Endothelial cell of umbilical vein (primary cell): Measurements from ENCODE around the gene HACE1. TPM values are rescaled to one million over a fixed set of nuclear protein-coding genes. Genes with fewer than 3 reads are reported as not detected.
A peak's percentile ranks its signal among the peaks of the same experiment; 100 is the strongest.

Experiments
- BruUV-seq: library from RNA; stranded (reverse); fragments of 400-500 nt; replicated peaks from 2 replicates; lab custom pipeline; 2021; lab: Mats Ljungman, UMichigan
- CTCF ChIA-PET: fragments of 300-600, 350-600 bp; sonication (Branson Sonifier 250); formaldehyde crosslinking; loops from one replicate; lab custom pipeline; 2021; ENCODE audit warnings: antibody characterized with exemption, inconsistent platforms; lab: Charles Lee
- POLR2A ChIA-PET: fragments of 300-600, 350-600 bp; sonication (Branson Sonifier 250); formaldehyde crosslinking; loops from one replicate; lab custom pipeline; 2021; ENCODE audit warnings: antibody characterized with exemption, inconsistent platforms; lab: Charles Lee
- DNase-seq: peaks from one replicate; pipeline ENCODE4 v3.0.0-alpha.2; 2011; ENCODE audit warnings: low read depth, low spot score
- FAIRE-seq: peaks from 2 replicates; lab custom pipeline; 2011; peaks lifted over from hg19 to GRCh38; lab: Jason Lieb, UNC
- H2AFZ ChIP-seq: 2 replicates; pipeline ENCODE4 v1.6.0; 2012; ENCODE audit warnings: low read depth, low read length, control low read depth, inconsistent platforms
- H3K27ac ChIP-seq: 2 replicates; pipeline ENCODE4 v1.5.1; 2011; ENCODE audit warnings: low read depth, mild to moderate bottlenecking, control low read depth, low read length, moderate library complexity; ENCODE audit not compliant: insufficient read depth
- H3K27me3 ChIP-seq, 2 experiments: 2 replicates each; pipeline versions ENCODE4 v1.6.0 to v1.6.1; 2011; ENCODE audit warnings: low read length in 2 of 2, mixed read lengths in 1 of 2; ENCODE audit not compliant: control insufficient read depth in 2 of 2, insufficient read depth in 2 of 2
- H3K36me3 ChIP-seq, 2 experiments: 2 replicates in 1 of 2; 3 replicates in 1 of 2; pipeline ENCODE4 v1.5.1; 2011; ENCODE audit warnings: low read length in 2 of 2, mild to moderate bottlenecking in 1 of 2, moderate library complexity in 1 of 2; ENCODE audit not compliant: control insufficient read depth in 2 of 2, insufficient read depth in 2 of 2; ENCODE audit errors: extremely low read depth in 1 of 2
- H3K4me1 ChIP-seq: 3 replicates; pipeline ENCODE4 v1.5.1; 2011; ENCODE audit warnings: mild to moderate bottlenecking, low read length; ENCODE audit not compliant: control insufficient read depth, insufficient read depth; ENCODE audit errors: extremely low read depth
- H3K4me2 ChIP-seq: 2 replicates; pipeline ENCODE4 v1.6.1; 2011; ENCODE audit warnings: low read length, control low read depth, mixed read lengths; ENCODE audit not compliant: insufficient read depth
- H3K4me3 ChIP-seq, 3 experiments: fragments of 200-600 bp in 1 of 3; sonication (generic), shearing (Covaris generic) in 1 of 3; replicated peaks in 1 of 3; 2 replicates each; pipeline ENCODE4 v1.5.1; 2011 to 2016; ENCODE audit warnings: control low read depth in 3 of 3, low read length in 3 of 3, mild to moderate bottlenecking in 2 of 3, inconsistent platforms in 1 of 3, low read depth in 1 of 3, moderate library complexity in 1 of 3; ENCODE audit not compliant: insufficient read depth in 1 of 3
- H3K79me2 ChIP-seq: 2 replicates; pipeline ENCODE4 v1.6.0; 2012; ENCODE audit warnings: low read length, inconsistent platforms; ENCODE audit not compliant: control insufficient read depth, insufficient read depth
- H3K9ac ChIP-seq: replicated peaks from 2 replicates; pipeline ENCODE3; 2011; ENCODE audit warnings: low read length, control low read depth; ENCODE audit not compliant: insufficient read depth; ENCODE audit errors: extremely low read depth
- H3K9me1 ChIP-seq: replicated peaks from 3 replicates; pipeline ENCODE4 v1.6.0; 2011; ENCODE audit warnings: mild to moderate bottlenecking, low read length; ENCODE audit not compliant: control insufficient read depth, insufficient read depth; ENCODE audit errors: extremely low read depth
- H3K9me3 ChIP-seq: replicated peaks from 2 replicates; pipeline ENCODE4 v1.5.1; 2012; ENCODE audit warnings: low read length, inconsistent platforms; ENCODE audit not compliant: control insufficient read depth, insufficient read depth
- H4K20me1 ChIP-seq: replicated peaks from 2 replicates; pipeline ENCODE3; 2011; ENCODE audit warnings: mild to moderate bottlenecking, low read length; ENCODE audit not compliant: control insufficient read depth, insufficient read depth; ENCODE audit errors: extremely low read depth
- EZH2 ChIP-seq: IDR thresholded peaks from 2 replicates; pipeline ENCODE4 v1.6.1; 2012; ENCODE audit warnings: borderline replicate concordance, low read depth, mild to moderate bottlenecking, moderate library complexity, low read length, inconsistent platforms; ENCODE audit not compliant: severe bottlenecking
- FOS ChIP-seq: IDR thresholded peaks from 2 replicates; pipeline ENCODE4 v1.6.1; 2011; ENCODE audit warnings: mild to moderate bottlenecking, low read length, moderate library complexity, borderline replicate concordance; ENCODE audit not compliant: insufficient read depth
- GATA2 ChIP-seq: IDR thresholded peaks from 2 replicates; pipeline ENCODE4 v1.7.0; 2011; ENCODE audit warnings: low read depth, mild to moderate bottlenecking, moderate library complexity, mixed read lengths, low read length; ENCODE audit not compliant: insufficient read length, insufficient read depth
- JUN ChIP-seq: IDR thresholded peaks from 2 replicates; pipeline ENCODE4 v1.6.1; 2011; ENCODE audit warnings: borderline replicate concordance, low read depth; ENCODE audit not compliant: insufficient read length, insufficient read depth
- MYC ChIP-seq: IDR thresholded peaks from one replicate; pipeline ENCODE4 v1.6.1; 2011; ENCODE audit warnings: mild to moderate bottlenecking, low read depth, low read length
- POLR2A ChIP-seq: IDR thresholded peaks from 2 replicates; pipeline ENCODE4 v1.6.1; 2012; ENCODE audit warnings: low read depth, mild to moderate bottlenecking, control low read depth, low read length
- POLR2AphosphoS5 ChIP-seq: IDR thresholded peaks from 2 replicates; pipeline ENCODE4 v1.6.1; 2012; ENCODE audit warnings: low read depth, mild to moderate bottlenecking, control low read depth, low read length, moderate library complexity; ENCODE audit not compliant: insufficient read depth
- dilution Hi-C: fragments of 300-500 bp; cut with MboI; formaldehyde crosslinking; loops from one replicate; pipeline ENCODE4 v1.15.0; 2019; ENCODE audit warnings: low sequenced_read_pairs; ENCODE audit not compliant: extremely low pct_ligation_motif_present
- intact Hi-C: fragments of 100-400 bp; cut with micrococcal nuclease; formaldehyde crosslinking; loops from one replicate; pipeline ENCODE4 v1.10.0; 2022
- polyA plus RNA-seq, 4 experiments: library from polyadenylated mRNA; depleted of rRNA in 3 of 4; stranded (reverse) in 3 of 4; unstranded in 1 of 4; fragments of >200 nt; gene quantifications; 2 replicates each; pipeline versions ENCODE4 v1.2.1 to v1.2.3, GENCODE V29; 2011 to 2012; ENCODE audit warnings: missing spikeins in 1 of 4
- total RNA-seq: library from RNA; stranded (reverse); gene quantifications from 2 replicates; pipeline ENCODE4 v1.2.3, GENCODE V29; 2021
- TF ChIP-seq, protein P1 (sequence below), 2 donors: IDR thresholded peaks; 1 replicate in 1 of 2; 2 replicates in 1 of 2; pipeline ENCODE4 v1.5.1; 2011; ENCODE audit warnings: low read length in 2 of 2, mild to moderate bottlenecking in 2 of 2, moderate library complexity in 2 of 2, control low read depth in 1 of 2, inconsistent platforms in 1 of 2, low read depth in 1 of 2; ENCODE audit not compliant: insufficient read depth in 1 of 2; ENCODE audit errors: extremely low read depth in 1 of 2
- TF ChIP-seq, protein P2 (sequence below): IDR thresholded peaks from 2 replicates; pipeline ENCODE4 v1.6.1; 2011; ENCODE audit not compliant: insufficient read depth, insufficient read length

The HACE1 gene
- total and polyA plus RNA-seq, 2 donors (not counting 3 experiments of a cell fraction or from before 2014, with no cell fraction given) = 4.9 to 14.8 TPM

DNA sequence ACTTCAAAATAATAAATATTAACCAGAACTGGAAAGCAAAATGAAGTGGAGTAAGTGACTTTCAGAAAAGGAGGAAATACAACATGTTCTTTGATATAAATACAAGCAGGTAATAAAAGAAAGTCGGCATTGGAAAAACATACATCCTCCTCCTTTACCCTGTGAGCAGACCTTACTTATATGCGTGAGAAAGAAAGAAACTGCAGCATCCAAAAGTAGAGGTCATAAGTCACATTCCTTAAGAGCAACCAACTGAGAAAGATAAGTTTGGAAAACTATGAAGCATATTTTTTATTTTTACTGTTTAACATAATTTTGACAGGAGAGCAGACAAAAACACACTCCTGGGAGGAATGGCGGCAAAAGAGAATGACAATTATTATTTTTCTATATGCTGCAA is 155.5 kb downstream of the HACE1 start:
- Histone ChIP-seq H3K4me1 (peaks cover 48% of the 10 kb centered on the region), H3K4me2 (peak overlapping the region; percentile 84), H3K4me3 (no peak overlapping the region), H3K9ac (peak overlapping the region; percentile 70), H2AFZ (no peak overlapping the region), H3K36me3 (no peaks in the 10 kb centered on the region), H4K20me1 (no peaks in the 10 kb centered on the region), H3K79me2 (no peaks in the 10 kb centered on the region), H3K9me1 (no peaks in the 10 kb centered on the region), H3K9me3 (no peaks in the 10 kb centered on the region), H3K27me3 (no peaks in the 10 kb centered on the region), H3K27ac (peak overlapping the region; percentile 99)
- ChIA-PET CTCF (interaction anchor here (0.7 to 1.6 kb wide), 4 partner anchors 10 to 65 kb away, joined by 3 to 16 read pairs (median 4); no protein-coding TSS in a partner anchor), POLR2A (no interaction called here)
- FAIRE-seq (no peak), DNase-seq (peak; percentile 46)
- dilution Hi-C loops (no loop called here), intact Hi-C loops (loop anchor here (10.0 kb wide), 1 partner anchor 151 kb away; the partner anchor contains the start of gene HACE1)
- TF ChIP-seq, protein P1, sequence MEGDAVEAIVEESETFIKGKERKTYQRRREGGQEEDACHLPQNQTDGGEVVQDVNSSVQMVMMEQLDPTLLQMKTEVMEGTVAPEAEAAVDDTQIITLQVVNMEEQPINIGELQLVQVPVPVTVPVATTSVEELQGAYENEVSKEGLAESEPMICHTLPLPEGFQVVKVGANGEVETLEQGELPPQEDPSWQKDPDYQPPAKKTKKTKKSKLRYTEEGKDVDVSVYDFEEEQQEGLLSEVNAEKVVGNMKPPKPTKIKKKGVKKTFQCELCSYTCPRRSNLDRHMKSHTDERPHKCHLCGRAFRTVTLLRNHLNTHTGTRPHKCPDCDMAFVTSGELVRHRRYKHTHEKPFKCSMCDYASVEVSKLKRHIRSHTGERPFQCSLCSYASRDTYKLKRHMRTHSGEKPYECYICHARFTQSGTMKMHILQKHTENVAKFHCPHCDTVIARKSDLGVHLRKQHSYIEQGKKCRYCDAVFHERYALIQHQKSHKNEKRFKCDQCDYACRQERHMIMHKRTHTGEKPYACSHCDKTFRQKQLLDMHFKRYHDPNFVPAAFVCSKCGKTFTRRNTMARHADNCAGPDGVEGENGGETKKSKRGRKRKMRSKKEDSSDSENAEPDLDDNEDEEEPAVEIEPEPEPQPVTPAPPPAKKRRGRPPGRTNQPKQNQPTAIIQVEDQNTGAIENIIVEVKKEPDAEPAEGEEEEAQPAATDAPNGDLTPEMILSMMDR (IDR thresholded peaks at IDR 0.05; ENCODE audit: extremely low read depth in 1 of 2, insufficient read depth in 1 of 2, low read depth in 1 of 2, low read length in 2 of 2) = no peak
- TF ChIP-seq MYC (no peak), EZH2 (no peak), POLR2A (no peak), GATA2 (no peak), FOS (no peak), JUN (no peak), POLR2AphosphoS5 (no peak)
- TF ChIP-seq, protein P2, sequence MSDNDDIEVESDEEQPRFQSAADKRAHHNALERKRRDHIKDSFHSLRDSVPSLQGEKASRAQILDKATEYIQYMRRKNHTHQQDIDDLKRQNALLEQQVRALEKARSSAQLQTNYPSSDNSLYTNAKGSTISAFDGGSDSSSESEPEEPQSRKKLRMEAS = no peak
- BruUV-seq = no TSS peak
